ENCODE results near the gene LRRC75B.
"Not testable (repeated sequence)": the region's sequence is repeated elsewhere in the genome, so short reads cannot be mapped to it uniquely, and the experiment has no call there.

The LRRC75B gene

DNA sequence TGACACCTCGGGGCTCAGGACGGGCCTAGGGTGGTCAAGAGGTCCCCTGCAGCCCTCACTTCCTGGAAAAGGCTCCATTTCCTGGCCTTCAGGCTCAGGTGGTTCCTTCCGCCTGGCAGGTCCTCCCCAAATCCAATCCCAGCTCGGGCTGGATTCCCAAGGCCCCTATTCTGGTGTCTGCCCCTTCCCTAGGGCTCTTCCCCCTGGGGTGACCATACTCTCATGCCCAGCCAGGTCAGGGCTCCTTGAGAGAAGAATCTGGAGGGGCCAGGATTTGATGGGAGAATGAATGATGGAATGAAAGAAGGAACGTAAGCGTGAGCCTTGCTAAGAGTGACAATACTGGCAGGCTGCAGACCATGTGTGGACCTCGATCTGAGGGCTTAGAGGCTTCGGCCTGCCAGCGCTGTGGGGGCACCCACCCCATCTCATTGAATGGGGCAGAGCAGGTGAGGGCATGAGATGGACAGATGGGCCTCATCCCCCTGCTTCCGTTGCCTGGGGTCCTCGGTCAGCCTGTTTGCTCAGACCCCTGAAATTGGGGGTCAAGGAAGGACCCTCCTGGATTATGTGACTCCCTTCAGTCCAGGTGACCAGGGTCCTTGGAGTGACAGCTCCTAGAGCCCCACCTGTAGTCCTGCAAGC is 9.4 kb upstream of the LRRC75B start:
- not testable (repeated sequence) for DNase-seq

DNA sequence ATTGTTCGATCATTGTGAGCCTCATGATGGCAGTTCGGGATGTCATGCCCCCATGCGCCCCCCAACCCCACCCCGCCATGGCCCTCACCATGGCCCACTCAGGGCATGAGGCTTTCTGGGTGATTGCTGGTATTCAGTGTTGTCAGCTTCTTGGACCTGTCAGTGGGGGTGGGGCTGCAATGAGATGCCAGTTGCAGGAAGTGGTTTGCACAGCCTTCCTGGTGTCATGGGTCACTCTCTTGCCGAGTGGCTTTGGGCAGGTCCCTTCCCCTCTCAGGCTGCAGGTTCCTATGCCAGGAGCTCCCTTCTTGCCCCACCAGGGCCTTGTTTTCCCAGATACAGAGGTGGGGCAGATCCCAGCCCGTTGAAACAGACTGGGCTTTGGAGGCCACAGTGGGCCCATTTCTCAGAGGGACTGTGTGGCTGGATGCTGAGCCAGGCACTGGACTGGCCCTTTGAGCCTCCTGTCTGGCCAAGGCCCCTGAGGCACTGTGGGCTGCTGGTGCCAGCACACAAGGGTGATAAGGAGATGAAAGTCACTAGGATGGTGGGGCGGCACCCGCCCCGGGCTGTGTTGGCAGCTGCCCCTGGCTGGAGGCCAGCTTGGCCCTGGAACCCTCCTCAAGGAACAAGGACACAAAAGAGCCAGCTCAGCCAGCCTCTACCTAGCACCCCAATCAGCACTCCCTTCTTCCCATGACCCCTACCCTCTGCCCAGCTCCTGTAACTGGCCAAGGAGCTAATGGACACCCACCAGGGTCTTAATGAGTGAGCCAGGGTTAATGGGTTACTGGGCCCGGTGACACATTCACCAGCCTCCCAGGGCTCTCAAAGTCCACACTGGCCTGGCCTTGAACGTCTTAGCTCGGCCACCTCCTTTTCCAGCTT is 8.6 kb upstream of the LRRC75B start:
- DNase-seq = no peak

DNA sequence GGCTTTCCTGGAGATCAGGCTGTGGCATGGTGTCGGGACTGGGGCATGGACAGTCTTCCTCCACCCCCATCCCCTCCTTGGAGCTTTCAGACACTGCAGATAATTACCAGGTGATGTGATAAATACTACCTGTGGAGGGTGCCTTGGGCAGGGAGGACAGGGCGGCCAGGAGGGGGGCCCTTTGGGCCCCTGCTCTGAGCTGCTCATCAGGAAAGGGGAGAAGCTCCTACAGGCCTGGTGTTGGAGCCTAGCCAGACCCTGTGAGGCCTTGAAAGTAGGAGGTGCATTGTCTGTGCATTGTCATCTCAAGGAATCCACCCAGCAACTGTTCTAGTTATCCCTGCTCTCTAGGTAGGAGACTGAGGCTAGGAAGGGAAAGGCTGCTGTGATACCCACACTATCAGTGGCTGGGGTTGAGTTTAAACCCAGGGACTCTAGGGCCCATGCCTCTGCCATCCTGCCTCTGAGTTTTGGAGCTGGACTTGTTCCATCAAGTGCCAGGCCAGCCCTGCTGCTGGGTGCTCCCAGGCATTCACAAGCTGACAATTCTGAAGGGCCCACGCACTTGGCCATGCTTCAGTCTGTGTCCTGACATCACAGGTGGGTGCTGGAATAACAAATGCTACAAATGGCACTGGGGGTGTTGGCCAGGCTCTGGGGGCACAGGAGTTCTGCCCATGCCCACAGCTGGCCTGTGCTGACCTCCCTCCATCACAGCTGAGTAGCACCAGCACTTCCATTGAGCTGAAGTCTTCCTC is 7.3 kb upstream of the LRRC75B start:
- DNase-seq = not testable (repeated sequence)

GRCh38 chr22:24599514-24599913 is 6.6 kb upstream of the LRRC75B start:
- DNase-seq = no peak

DNA sequence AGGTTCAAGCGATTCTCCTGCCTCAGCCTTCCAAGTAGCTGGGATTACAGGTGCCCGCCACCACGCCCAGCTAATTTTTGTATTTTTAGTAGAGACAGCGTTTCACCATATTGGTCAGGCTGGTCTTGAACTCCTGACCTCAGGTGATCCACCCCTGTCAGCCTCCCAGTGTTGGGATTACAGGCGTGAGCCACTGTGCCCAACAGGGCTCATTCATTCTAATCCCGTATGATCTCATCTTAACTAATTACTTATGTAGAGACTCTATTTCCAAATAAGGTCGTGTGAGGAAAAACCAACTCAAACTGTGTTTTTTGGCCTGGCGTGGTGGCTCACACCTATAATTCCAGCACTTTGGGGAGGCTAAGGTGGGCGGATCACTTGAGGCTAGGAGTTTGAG is 4.2 kb upstream of the LRRC75B start:
- not testable (repeated sequence) for DNase-seq

DNA sequence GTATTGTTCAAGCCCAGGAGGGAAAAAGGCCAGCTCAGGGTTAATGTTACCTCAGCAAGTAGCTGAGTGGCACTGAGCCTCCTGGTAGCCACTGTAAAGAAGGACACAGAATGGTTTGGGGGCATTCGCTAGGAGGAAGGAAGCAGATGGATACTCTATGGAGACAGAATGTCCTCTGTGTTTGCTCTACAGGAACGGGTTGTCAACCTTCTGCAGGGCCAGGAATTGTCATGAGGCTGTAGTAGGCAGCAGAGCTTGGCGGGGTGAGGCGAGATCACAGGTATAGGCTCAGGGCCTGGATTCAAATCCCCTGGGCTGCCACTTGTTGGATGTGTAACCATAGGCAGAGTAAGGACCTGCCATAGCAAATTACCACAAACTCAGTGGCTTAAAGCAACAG is 3.0 kb upstream of the LRRC75B start:
- no peak for DNase-seq

- DNase-seq = no peak
Observed at GRCh38 chr22:24595228-24595627, 2.4 kb upstream of the LRRC75B start.

- DNase-seq = no peak
Observed at GRCh38 chr22:24594569-24595120, 1.8 kb upstream of the LRRC75B start.

- DNase-seq = no peak
Observed at GRCh38 chr22:24593836-24594568, 1.1 kb upstream of the LRRC75B start.

- DNase-seq = not testable (repeated sequence)
Observed at GRCh38 chr22:24593559-24593835, 624 bp upstream of the LRRC75B start.

DNA sequence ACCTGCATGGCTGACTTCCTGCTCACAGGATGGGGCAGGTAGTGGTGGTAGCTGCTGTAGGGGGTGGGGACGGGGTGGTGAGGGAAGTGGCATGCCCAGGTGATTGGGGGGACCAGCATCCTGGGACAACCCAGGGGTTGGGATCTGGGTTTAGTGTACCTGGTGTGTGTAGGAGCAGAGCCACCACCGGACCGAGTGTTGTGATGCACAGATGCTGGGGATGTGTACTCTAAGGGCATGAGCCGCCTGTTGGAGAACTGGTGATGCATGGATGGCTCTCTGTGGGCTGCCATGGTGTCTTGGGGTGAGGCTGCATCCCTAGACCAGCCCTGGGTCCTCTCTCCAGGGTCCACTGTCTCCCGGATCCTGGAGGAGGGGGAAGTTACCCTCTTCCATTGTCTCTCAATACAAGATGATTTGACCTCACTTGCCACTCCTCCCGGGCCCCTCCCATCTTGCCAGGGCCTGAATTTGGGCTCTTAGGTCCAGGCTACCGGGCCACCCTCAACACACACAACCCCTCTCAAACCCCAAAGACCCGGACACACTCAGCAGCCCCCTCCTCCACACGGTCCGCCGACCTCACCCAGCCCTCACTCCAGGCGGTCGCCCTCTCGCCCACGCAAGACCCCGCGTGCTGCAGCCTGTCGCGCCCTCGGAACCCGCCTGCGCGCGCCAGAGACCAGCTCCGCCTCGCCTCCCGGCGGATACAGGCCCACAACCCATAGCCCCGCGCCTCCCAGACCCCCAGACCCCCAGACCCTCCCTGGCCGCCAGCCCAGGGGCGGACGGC is 619 bp downstream of the LRRC75B start:
- DNase-seq = no peak

- DNase-seq = no peak
Observed at GRCh38 chr22:24591286-24591830, 1.5 kb downstream of the LRRC75B start.

- DNase-seq = no peak
Observed at GRCh38 chr22:24590596-24591173, 2.2 kb downstream of the LRRC75B start.

DNA sequence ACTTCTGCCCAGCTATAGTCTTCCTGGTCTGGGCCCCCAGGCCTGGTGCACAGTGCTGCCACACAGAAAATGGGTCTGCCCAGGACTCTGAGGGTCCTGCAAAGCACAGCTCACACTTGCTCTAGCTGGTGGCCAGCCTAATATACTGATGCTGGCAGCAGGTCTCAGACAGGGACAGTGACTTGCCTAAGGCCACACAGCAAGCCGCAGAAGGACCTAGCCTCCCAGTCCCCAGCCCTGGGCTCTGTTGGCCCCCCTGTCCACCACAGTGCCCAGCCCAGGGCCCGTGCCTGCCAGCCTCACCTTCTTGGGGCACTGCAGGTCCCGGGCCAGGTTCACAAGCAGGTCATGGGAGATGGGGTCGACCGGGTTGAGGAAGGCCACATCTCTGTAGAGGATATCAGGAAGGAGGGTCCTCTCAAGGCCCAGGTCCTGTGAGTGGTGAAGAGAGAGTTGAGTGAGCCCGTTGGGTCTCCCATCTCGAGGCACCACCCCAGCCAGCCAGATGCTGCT is 3.3 kb downstream of the LRRC75B start:
- DNase-seq = no peak

DNA sequence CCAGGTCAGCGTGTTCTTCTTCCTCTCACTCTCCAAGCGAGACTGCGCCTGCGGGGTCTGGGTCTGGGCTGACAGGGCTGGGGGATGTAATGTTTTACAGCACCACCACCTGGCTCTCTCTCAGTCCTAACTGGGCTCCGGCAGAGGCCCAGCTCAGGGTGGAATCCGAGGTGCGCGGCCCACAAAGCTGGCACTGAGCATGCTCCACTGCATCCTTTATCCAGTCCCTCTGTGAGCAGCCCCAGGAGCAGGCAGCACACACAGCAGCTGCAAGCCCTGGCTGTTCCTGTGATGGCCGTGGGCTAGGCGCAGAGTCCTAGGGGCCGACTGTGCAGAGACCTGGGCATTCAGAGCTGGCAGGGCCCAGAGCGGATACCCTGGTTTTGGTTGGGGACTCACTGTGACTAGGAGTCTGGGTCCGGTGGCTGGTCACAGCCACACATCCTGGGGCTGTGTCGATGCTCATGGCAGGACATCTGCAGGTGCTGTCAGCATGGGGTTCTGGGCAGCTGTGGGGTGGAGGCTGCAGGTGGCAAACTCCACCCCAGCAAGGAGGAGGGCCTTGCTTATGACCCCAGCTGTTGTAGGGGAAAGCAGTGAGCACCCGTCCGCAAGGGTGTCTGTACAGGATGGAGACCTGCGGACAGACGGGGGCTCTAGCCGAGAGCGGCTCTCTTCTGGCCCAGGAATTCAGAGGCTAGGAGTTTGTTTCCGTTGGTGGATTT is 4.0 kb downstream of the LRRC75B start:
- DNase-seq = no peak

GRCh38 chr22:24588381-24588756 is 4.5 kb downstream of the LRRC75B start:
- no peak for DNase-seq

- no peak for DNase-seq
Observed at GRCh38 chr22:24587948-24588347, 4.9 kb downstream of the LRRC75B start.

DNA sequence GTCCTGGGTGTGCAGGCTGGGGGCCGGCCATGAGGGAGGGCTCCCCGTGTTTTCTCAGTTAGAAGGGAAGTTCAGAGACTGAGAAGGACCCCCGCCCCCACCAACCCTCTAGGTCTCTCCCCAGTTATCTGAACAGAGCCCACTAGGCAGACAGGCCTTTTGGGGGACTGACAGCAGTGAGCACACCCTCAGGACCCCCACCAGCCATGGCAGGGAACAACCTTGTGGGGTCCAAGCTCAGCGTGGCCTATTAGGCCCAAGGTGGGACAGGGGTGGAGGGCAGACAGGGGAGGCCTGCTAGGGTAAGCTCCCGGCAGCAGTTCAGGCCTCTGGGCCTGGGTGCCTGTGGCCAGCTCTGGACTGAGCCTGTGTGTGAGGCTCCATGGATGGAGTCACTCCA is 5.6 kb downstream of the LRRC75B start:
- DNase-seq = no peak

- DNase-seq = no peak
Observed at GRCh38 chr22:24585927-24586546, 6.8 kb downstream of the LRRC75B start.

DNA sequence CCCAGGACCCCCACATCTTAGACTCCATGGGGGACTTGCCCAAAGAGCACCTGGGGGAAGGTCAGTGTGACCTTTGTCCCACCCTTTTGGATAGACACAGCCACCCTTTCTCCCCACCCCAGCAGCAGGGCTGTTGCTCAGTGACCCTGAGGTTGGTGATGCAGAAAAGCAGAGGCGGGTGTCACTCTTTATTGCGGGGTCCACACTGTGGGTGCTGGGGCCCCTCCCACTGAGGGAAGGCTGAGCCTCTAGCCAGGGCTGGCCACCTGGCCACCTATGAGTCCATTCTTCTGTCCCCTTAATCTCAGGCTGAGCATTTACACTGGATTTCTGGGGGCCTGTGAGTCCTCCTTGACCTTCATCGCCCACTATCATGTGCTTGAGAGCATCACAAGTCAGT is 7.4 kb downstream of the LRRC75B start:
- no peak for DNase-seq
